ENCODE data around the gene NMUR1.

The NMUR1 gene

GRCh38 chr2:231552752-231553151 lies 22.5 kb upstream of the NMUR1 start:
- DNase-seq, result no peak

GRCh38 chr2:231549446-231550239 lies 19.4 kb upstream of the NMUR1 start:
- no peak for DNase-seq

- DNase-seq, result no peak
Measured at GRCh38 chr2:231548752-231549151, 18.5 kb upstream of the NMUR1 start.

GRCh38 chr2:231547315-231548110 lies 17.3 kb upstream of the NMUR1 start:
- DNase-seq, result no peak

GRCh38 chr2:231546014-231546715 lies 15.9 kb upstream of the NMUR1 start:
- DNase-seq, result no peak

GRCh38 chr2:231545105-231545902 lies 15.1 kb upstream of the NMUR1 start:
- peak; percentile 67 to 74 for DNase-seq

GRCh38 chr2:231542136-231542535 lies 11.9 kb upstream of the NMUR1 start:
- no peak for DNase-seq

GRCh38 chr2:231541645-231542044 lies 11.4 kb upstream of the NMUR1 start:
- no peak for DNase-seq

- no peak for DNase-seq
Measured at GRCh38 chr2:231539991-231540390, 9.7 kb upstream of the NMUR1 start.

- DNase-seq, result no peak
Measured at GRCh38 chr2:231535961-231536360, 5.7 kb upstream of the NMUR1 start.

GRCh38 chr2:231533777-231534125 lies 3.5 kb upstream of the NMUR1 start:
- DNase-seq, result no peak

GRCh38 chr2:231533086-231533776 lies 3.0 kb upstream of the NMUR1 start:
- DNase-seq, result no peak

GRCh38 chr2:231532756-231533035 lies 2.5 kb upstream of the NMUR1 start:
- DNase-seq, result no peak

- no peak for DNase-seq
Measured at GRCh38 chr2:231531883-231532755, 1.9 kb upstream of the NMUR1 start.

GRCh38 chr2:231531466-231531865 lies 1.2 kb upstream of the NMUR1 start:
- DNase-seq, result no peak

- DNase-seq, result no peak
Measured at GRCh38 chr2:231528636-231529030, 1.6 kb downstream of the NMUR1 start.

- DNase-seq, result no peak
Measured at GRCh38 chr2:231527955-231528635, 2.1 kb downstream of the NMUR1 start.

- DNase-seq, result no peak
Measured at GRCh38 chr2:231527091-231527395, 3.2 kb downstream of the NMUR1 start.

- no peak for DNase-seq
Measured at GRCh38 chr2:231526341-231527090, 3.7 kb downstream of the NMUR1 start.
